ENCODE measurements around the gene PATL2. TPM values are rescaled to one million over a fixed set of nuclear protein-coding genes. Genes with fewer than 3 reads are reported as not detected.
"Not testable (repeated sequence)": the region's sequence is repeated elsewhere in the genome, so short reads cannot be mapped to it uniquely, and the experiment has no call there.

Gene PATL2
- total and polyA plus RNA-seq, 3 donors from 2014 or later: 0.62 to 0.87 (median 0.76) TPM

DNA sequence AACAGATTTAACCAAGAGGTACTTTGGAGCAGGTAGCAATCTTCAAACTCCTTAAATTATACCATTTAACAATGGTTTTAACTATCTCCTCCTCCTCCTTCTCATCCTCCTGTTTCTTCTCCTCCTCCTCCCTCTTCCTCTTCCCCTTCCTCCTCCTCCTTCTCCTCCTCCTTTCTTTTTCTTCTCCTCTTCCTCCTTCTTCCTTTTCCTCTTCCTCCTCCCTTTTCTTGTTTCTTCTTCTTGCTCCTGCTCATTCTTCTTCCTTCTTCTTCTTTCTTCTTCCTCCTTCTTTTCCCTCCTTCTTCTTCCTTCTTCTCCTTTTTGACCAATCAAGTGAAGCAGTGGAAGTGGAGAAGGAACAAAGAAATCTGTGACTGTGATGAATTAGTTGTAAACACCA lies 14.1 kb downstream of the PATL2 start:
- Histone ChIP-seq H3K4me3 (no peak overlapping the region), H3K4me1 (no peaks in the 10 kb centered on the region), H3K27me3 (no peaks in the 10 kb centered on the region), H3K36me3 (ENCODE audit: low read depth, missing control alignments) (no peaks in the 10 kb centered on the region), H3K27ac (no peak overlapping the region), H3K9me3 (no peaks in the 10 kb centered on the region)
- intact Hi-C loops (cut with DNase I; ENCODE audit: low total_unique reads): no loop called here
- no peak for TF ChIP-seq POLR2A (IDR thresholded peaks at IDR 0.05)
- no peak for TF ChIP-seq CTCF (IDR thresholded peaks at IDR 0.05)
- no peak for DNase-seq

GRCh38 chr15:44695294-44695693 lies 15.8 kb downstream of the PATL2 start:
- no peak for DNase-seq
- Histone ChIP-seq H3K36me3 (ENCODE audit: low read depth, missing control alignments) (no peaks in the 10 kb centered on the region), H3K9me3 (no peaks in the 10 kb centered on the region), H3K4me3 (no peak overlapping the region), H3K27ac (no peak overlapping the region), H3K4me1 (no peaks in the 10 kb centered on the region), H3K27me3 (no peaks in the 10 kb centered on the region)
- 61 to 63% methylated on average over 3 of the region's 3 CpGs for WGBS, 2 donors
- intact Hi-C loops (cut with DNase I; ENCODE audit: low total_unique reads): no loop called here
- TF ChIP-seq CTCF (IDR thresholded peaks at IDR 0.05) (no peak), POLR2A (IDR thresholded peaks at IDR 0.05) (no peak)

DNA sequence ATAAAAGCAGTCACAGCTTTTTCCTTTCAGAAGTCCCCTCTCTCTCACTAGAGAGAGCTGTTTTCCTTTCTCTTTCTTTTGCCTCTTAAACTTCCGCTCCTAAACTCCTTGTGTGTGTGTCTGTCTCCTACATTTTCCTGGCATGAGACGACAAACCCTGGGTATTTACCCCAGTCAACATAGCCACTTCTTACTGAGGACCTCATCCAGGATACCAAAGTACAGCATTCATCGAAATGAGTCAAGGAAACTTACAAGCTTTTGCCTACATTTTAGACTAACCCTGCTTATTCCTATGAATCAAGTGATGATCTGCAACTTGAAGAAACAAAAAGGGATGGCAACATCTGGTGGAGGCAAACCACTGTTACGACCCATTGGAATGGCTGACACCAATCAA lies 16.7 kb downstream of the PATL2 start:
- Histone ChIP-seq H3K27me3 (no peaks in the 10 kb centered on the region), H3K9me3 (no peaks in the 10 kb centered on the region), H3K4me1 (no peaks in the 10 kb centered on the region), H3K4me3 (no peak overlapping the region), H3K36me3 (ENCODE audit: low read depth, missing control alignments) (no peaks in the 10 kb centered on the region), H3K27ac (no peak overlapping the region)
- no peak for DNase-seq
- intact Hi-C loops (cut with DNase I; ENCODE audit: low total_unique reads): no loop called here
- 83 to 87% methylated on average over 4 of the region's 4 CpGs for WGBS, 2 donors
- no peak for TF ChIP-seq CTCF (IDR thresholded peaks at IDR 0.05)
- TF ChIP-seq POLR2A (IDR thresholded peaks at IDR 0.05): no peak

- Histone ChIP-seq H3K4me1 (no peaks in the 10 kb centered on the region), H3K9me3 (no peaks in the 10 kb centered on the region), H3K4me3 (no peak overlapping the region), H3K36me3 (ENCODE audit: low read depth, missing control alignments) (no peaks in the 10 kb centered on the region), H3K27ac (no peak overlapping the region), H3K27me3 (no peaks in the 10 kb centered on the region)
- no peak for DNase-seq
- 87 to 100% methylated on average over 1 of the region's 1 CpG for WGBS, 2 donors
- intact Hi-C loops (cut with DNase I; ENCODE audit: low total_unique reads): no loop called here
- no peak for TF ChIP-seq POLR2A (IDR thresholded peaks at IDR 0.05)
Observed at GRCh38 chr15:44692659-44693058, 18.5 kb downstream of the PATL2 start.

- DNase-seq; H3K4me1 ChIP-seq; H3K36me3 ChIP-seq (ENCODE audit: low read depth, missing control alignments); intact Hi-C loops (cut with DNase I; ENCODE audit: low total_unique reads); H3K4me3 ChIP-seq; H3K27me3 ChIP-seq; H3K9me3 ChIP-seq; H3K27ac ChIP-seq: not testable (repeated sequence)
- 48 to 56% methylated on average over 1 of the region's 1 CpG for WGBS, 2 donors
Observed at GRCh38 chr15:44690245-44690644, 20.9 kb downstream of the PATL2 start.

GRCh38 chr15:44689318-44689717 lies 21.8 kb downstream of the PATL2 start:
- H3K36me3 ChIP-seq (ENCODE audit: low read depth, missing control alignments); H3K27me3 ChIP-seq; DNase-seq; H3K27ac ChIP-seq; H3K4me1 ChIP-seq; H3K4me3 ChIP-seq; intact Hi-C loops (cut with DNase I; ENCODE audit: low total_unique reads); H3K9me3 ChIP-seq: not testable (repeated sequence)
- WGBS, 2 donors: 80% methylated on average over 2 of the region's 2 CpGs

- H3K4me1 ChIP-seq; DNase-seq; H3K27ac ChIP-seq; H3K36me3 ChIP-seq (ENCODE audit: low read depth, missing control alignments); H3K27me3 ChIP-seq; H3K4me3 ChIP-seq; H3K9me3 ChIP-seq; intact Hi-C loops (cut with DNase I; ENCODE audit: low total_unique reads): not testable (repeated sequence)
- WGBS, 2 donors: 57 to 66% methylated on average over 6 to 8 of the region's 8 CpGs
Observed at GRCh38 chr15:44682809-44683682, 28.1 kb downstream of the PATL2 start.

All from testis (tissue), 3 donors.